ENCODE results near the gene VILL. TPM values are rescaled to one million over a fixed set of nuclear protein-coding genes. Genes with fewer than 3 reads are reported as not detected.

VILL gene
- total RNA-seq, 1 donor from 2014 or later, result 7.9 TPM

DNA sequence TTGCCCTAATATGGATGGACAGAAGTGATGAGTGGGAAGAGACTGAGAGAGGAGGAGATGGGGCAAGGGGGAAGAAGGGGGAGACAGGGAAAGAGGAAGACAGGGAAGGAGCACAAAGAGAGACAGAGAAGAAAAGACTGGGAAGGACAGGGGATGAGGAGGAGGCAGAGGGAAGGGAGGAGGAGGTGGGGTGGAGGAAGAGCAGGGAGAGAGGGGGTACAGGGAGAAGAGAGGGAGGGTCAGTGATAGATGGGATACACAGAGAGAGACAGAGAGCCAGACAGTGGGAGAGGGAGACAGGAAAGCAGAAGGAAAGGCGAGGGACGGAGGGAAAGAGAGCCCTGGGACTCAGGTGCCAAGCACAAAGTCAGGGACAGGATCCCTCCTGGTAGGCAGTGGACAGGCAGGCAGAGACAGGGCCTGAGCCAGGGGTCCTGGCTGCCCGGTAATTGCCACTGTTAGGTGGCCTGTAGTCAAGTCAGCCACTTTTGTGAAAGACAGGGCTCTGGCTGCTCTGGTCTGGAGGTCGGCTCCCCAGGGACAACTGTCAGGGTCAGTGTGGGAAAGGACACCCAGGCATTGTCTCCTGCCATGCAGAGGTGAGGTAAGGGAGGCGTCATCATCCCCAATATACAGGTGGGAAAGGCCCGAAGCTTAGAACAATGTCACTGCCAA, 9.8 kb downstream of the VILL start:
- no peak for DNase-seq (ENCODE audit: low read depth)

DNA sequence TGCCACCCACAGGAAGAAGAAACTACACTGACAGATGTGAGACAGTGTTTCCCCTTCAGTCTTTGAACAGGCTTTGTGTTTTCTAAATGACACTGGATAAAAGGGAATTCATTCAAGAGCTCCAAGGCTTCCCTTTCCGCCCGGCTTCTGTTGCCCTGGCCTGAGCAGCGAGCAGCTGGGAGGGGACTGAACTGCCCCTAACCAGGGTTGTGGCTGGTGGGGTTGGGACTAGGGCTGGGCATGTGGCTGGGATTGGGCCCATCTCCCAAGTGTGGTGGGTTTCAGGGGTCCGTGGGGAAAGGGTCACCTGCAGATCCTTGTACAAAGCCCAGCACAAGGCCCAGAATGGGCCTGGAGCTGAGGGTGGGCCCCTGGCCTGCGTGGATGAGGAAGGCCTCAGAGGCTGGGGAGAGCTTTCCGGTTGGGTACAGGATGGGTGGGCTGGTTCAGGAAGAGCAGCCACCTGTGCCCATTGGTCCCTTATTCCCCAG, 10.4 kb downstream of the VILL start:
- no peak for DNase-seq (ENCODE audit: low read depth)

DNA sequence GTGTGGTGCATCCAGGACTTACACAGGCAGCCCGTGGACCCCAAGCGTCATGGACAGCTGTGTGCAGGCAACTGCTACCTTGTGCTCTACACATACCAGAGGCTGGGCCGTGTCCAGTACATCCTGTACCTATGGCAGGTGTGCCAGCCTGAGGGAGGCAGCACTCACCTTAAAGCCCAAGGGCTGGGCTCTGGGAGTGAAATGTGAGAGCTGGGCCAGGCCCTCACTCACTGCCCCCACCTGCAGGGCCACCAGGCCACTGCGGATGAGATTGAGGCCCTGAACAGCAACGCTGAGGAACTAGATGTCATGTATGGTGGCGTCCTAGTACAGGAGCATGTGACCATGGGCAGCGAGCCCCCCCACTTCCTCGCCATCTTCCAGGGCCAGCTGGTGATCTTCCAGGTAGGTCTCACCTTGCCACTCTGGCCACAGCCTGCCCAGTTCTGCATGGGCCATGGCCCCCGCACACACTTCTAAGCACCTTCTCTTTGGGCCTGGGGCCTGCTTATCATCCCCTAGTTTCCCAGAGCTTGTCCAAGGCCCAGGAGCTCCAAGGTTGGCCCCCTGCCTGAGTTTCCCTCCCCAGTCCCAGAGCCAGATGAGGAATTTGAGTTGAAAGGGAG, 11.0 kb downstream of the VILL start:
- no peak for DNase-seq (ENCODE audit: low read depth)

DNA sequence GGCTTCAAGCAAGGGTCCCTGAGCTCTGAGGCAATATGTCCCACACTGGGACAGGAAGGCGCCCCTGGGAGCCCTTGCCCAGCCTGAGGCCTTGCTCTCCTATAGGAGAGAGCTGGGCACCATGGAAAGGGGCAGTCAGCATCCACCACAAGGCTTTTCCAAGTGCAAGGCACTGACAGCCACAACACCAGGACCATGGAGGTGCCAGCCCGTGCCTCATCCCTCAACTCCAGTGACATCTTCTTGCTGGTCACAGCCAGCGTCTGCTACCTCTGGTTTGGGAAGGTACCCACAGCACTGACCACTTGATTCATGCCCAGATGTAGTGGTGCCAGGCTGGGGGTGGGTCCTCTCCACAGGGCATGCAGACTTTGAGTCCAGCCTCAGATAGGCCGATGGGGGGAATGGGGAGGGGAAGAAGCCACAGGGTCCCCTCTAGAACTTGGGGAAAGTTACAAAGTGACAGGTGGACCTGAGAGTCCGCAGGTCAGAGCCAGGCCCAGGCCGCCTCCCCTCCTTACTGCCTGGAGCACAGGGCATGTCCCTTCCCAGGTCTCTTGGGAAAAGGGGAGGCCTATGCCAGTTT, 11.8 kb downstream of the VILL start:
- no peak for DNase-seq (ENCODE audit: low read depth)

DNA sequence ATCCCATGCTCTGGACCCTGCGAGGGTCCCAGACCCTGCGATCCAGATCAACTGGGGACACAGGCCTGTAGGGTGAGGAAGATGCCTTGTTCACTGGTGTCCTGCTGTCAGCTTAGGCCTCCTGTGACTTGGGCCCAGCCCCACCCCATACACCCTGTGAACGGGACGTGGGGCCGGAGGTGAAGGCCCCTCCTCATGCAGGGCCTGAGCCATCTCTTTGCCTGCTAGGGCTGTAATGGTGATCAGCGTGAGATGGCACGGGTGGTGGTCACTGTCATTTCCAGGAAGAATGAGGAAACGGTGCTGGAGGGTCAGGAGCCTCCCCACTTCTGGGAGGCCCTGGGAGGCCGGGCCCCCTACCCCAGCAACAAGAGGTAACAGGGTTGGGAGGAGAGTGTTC, 12.4 kb downstream of the VILL start:
- no peak for DNase-seq (ENCODE audit: low read depth)

DNA sequence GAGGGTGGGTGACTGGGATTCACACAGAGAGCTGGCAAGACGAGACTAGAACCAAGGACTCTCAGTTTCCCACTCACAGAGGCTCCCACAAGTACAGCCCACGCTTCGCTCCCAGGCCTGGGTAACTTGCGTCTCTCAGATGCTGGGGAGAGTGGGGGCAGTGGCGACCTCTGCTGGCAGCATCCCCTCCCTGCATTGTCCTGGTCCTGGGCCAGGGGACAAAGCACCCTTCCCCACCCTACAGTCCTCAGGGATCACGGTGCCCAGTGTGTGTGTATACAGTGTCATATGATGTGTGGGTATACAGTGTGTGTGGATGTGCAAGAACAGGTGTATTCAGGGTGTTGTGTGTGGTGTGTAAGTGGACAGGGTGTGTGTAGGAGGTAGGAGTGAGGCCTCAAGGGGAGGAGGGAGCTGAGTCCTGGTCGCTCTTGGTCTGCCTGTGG, 12.8 kb downstream of the VILL start:
- peak; percentile 63 for DNase-seq (ENCODE audit: low read depth)

DNA sequence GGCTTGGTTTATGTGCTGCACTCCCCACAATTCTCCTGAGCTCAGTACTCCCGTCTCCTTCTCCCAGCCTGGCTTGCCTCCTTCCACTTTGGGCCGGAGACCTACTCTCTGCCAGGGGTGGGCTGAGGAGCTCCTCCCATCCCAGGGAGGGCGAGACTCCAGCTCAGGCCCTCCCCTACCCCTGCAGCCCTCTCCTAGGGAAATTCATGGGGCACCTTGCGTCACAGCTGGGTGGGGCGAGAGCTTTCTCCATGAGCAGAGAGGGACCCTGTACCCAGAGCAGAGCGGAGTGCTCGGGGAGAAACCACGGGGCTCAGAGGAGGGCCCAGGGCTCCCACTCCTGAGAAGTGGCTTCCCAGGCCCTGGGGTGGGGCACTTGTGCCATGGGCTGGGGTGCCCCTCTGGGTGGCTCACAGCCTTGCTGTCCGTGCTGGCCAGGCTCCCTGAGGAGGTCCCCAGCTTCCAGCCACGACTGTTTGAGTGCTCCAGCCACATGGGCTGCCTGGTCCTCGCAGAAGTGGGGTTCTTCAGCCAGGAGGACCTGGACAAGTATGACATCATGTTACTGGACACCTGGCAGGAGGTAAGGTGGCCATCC, 13.3 kb downstream of the VILL start:
- no peak for DNase-seq (ENCODE audit: low read depth)

DNA sequence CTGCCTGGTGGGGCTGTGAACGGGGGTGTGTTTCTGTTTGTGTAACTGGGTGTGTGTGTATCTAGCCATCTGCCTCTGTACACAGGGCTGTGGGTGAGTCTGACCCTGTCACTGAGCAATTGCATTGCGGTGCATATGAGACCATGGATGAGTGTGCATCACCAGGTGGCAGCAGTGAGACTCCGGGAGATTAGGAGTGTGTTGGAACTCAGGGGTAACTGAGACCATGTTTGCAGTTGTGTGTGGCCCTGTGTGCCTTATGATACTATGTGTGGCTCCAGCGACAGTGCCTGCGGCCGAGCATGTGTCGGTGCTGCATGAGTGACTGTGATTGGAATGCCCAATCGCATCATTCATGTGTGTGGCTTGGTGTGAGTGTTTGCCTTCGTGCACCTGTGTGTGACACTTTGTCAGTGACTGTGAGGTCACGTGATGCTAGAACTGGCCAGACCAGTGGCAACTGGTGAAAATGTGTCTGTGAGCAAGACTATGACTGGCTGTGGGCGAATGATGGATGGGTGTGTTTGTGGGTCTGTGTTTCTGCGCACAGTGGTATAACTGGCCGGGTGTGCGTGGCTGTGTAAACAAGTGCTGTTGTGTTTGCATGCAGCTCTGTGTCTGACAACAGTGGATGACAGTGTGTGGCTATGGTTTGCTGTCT, 14.0 kb downstream of the VILL start:
- peak; percentile 79 for DNase-seq (ENCODE audit: low read depth)

DNA sequence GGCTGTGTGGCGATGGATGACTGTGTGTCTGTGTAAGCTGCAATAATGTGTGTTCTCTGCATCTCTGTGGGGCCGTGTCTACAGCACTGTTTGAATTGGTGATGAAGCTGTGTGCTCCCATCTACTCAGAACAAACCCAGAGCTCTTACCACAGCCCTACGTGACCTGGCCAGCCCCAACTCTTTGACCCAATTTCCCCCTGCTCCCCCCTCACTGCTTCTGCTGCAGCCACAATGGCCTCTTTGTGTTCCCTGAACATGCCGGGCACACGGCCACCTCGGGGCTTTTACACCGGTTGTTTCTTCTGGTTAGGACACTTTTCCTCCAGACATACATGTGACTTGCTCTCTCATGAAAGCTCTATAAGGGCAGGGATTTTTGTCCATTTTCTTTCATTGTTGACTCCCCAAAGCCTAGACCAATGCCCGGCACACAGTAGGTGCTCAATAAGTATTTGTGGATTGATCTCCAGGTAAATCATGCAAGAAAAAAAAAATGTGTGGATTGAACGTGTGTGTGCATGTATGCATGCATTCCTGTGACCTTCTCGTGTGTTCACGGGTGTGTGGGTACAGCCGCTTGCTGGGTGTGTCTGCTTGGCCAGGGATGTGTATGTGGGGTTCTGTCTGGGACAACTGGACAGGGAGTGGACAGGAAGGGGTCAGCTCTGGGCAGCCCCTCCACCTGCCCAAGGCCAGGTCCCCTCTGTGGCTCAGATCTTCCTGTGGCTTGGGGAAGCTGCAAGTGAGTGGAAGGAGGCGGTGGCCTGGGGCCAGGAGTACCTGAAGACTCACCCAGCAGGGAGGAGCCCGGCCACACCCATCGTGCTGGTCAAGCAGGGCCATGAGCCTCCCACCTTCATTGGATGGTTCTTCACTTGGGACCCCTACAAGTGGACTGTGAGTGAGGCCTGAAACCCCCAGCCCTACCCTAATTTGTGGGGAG, 14.8 kb downstream of the VILL start:
- DNase-seq (ENCODE audit: low read depth), result no peak

DNA sequence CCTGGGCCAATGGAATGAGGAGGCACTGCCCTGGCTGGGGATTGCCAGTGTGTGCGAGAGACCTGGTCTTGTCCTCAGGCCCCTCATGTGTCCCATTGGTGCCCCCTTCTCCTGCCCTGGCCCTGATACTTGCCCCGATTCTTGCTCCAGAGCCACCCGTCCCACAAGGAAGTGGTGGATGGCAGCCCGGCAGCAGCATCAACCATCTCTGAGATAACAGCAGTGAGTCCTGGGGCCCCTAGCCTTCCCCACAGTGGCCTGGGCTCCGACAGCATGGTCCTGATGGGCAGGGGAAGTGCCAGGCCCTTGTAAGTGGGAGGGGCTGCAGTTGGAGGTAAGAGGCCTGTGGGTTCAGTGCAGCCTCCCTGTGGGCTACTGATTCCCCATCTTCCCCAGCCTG, 15.4 kb downstream of the VILL start:
- no peak for DNase-seq (ENCODE audit: low read depth)

DNA sequence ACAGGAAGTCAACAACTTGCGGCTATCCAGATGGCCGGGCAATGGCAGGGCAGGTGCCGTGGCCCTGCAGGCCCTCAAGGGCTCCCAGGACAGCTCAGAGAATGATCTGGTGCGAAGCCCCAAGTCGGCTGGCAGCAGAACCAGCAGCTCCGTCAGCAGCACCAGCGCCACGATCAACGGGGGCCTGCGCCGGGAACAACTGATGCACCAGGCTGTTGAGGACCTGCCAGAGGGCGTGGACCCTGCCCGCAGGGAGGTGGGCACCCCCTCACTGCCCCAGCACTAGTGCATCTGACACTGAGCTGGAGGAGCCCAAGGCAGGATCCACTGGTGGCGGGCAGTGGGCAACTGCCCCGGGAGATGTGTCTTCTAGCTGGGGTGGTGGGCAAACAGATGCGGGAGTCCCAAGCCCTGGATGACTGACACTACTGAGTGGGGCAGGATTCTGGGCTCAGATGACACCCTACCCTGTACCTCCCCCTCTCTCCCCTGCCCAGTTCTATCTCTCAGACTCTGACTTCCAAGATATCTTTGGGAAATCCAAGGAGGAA, 15.9 kb downstream of the VILL start:
- DNase-seq (ENCODE audit: low read depth), result no peak

DNA sequence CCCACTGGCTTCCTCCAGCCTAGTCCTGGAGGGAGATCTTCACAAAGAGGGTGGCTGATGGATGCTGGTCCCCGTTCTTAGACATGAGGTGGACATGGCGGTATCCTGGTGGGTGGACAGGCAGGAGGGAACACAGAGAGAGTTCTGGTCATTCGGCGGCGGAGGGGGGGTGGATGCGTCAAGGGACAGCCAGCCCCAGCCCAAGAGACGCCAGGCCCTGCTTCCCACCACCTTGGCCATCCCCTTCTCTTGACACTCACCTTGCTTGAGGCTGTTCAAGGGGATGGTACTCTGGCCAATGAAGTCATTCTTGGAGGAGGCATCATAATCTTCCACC, 17.1 kb downstream of the VILL start:
- no peak for DNase-seq (ENCODE audit: low read depth)

DNA sequence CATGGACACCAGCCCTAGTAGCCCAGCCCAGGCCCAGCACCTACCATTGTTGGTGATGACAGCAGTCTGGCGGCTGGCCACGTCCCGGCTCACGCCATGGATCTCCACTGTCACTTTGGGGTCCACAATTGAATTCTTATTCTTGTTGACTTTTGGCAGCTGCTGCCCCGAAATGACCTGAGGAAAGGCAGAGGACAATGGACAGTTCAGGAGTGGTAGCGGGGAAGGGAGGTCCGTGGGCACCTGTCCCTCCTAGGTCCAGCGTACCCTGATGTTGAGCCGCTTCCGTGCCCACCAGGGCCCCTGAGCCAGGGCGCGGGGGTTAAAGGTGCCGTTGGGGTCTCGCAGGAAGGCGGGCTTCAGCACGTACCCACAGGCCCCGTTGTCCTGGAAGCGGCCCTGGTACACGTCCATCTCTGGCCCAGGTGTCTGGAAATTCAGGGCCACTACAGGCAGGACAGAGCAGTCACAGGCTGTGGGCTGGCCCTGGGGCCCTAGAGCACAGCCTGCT, 17.7 kb downstream of the VILL start:
- DNase-seq (ENCODE audit: low read depth), result no peak

DNA sequence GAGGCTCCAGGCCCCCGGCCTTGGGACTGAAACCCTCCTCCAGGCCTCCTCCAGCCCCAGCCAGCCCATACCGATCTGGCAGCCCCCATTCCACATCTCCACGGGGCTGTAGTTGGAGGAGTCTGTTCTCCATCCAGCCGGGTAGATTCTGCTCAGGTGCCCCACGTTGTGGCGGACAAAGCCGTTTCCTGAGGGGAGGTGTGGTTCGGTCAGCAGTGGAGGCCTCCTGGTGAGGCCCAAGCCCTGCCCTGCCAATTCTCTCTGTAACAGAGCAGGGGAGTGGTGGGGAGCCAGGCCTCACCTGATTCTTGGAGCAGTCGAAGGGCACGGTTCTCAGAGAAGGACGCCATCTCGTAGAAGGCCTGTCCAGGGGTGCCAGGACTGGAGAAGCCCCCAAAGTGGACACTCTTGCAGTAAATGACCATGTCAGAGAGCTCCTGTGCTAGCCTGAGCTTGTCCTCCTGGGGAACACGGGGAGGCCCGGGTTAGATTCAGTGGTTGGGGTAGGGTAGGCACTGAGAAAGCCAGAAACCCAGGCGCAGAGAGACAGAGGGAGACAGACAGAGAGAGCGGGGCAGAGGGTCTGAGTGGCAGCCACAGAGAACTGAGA, 18.5 kb downstream of the VILL start:
- DNase-seq (ENCODE audit: low read depth), result no peak

DNA sequence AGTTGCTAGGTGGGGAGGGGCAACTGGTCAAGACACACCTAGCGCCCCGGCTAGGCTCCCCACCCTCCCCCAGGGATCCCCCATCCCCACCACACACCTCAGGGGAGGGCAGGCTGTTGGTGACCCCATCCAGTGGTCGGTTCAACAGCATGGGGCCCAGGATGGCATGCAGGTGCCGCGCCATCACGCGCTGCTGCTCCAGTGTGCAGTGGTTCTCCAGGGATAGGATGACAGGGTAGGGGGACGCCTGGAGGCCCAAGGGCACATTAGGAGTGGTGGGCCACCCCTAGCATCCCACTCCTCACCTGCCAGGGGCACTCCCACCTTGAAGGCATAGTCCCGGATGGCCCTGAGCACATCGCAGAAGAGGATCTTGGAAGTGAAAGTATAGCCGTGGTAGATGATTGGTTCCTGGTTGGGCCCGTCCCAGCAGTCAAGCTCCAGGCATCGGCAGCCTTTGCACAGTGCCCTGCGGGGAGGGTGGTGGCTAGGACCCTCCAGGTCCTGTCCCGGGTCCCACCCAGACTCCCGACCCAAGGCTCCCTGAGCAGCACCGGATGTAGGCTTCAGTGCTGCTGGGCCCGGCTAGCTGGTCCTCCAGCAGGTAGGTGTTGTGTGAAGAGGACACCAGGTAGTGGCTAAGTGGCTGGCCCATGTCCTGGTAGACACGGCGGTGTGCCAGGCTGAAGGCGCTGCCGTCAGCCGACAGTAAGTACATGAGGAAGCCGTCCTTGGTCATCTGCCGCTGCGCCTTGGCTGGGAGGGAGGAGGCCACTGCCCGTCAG, 19.4 kb downstream of the VILL start:
- DNase-seq (ENCODE audit: low read depth), result no peak

DNA sequence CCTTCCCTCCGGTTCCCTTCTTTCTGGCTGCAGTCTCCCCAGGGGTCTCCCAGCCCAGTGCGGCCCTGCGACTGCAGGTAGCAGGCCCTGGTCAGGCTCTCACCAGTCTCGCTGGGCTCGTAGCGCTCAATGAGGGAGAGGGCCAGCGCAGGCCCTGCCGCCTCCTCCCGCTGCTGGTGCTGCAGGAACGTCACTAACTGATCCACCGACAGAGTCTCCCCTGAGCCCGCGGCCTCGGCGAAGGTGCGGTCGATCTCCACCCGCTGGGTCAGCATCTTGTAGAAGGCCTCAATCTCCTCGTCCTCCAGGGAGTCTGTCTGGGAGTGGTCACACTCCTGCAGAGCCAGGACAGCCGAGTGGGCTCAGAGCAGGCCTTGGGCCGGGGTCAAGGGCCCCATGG, 20.5 kb downstream of the VILL start:
- no peak for DNase-seq (ENCODE audit: low read depth)

DNA sequence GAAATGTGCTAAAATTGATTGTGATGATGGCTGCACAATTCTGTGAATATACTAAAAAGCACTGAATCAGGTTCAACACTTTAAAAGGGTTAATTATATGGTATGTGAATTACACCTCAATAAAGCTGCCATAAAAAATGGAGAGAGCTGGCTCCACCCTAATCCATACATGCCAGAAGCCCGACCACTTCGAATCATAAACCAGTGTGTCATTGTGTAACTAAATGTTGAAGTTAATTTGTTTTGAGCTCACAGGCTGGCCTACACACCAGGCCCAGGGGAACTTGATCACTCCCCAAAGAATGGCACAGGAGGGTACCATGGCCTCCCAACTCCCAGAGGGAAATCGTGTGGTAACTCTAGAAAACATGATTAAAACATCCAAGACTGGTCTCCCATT, 24.9 kb downstream of the VILL start:
- DNase-seq (ENCODE audit: low read depth), result no peak

DNA sequence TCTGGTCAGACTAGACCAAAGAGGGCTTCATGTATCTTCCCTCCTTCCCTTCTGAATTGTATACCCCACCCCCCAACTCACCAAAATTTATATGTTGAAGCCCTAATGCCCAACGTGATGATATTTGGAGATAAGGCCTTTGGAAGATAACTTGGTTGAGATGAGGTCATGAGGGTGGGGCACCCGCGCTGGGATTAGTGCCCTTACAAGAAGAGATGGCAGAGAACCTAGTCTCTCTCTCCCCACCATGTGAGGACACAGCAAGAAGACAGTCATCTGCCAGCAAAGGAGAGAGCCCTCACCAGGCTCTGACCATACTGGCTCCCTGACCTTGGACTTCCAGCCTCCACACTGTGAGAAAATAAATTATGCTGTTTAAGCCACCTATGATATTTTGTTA, 25.4 kb downstream of the VILL start:
- DNase-seq (ENCODE audit: low read depth), result no peak

DNA sequence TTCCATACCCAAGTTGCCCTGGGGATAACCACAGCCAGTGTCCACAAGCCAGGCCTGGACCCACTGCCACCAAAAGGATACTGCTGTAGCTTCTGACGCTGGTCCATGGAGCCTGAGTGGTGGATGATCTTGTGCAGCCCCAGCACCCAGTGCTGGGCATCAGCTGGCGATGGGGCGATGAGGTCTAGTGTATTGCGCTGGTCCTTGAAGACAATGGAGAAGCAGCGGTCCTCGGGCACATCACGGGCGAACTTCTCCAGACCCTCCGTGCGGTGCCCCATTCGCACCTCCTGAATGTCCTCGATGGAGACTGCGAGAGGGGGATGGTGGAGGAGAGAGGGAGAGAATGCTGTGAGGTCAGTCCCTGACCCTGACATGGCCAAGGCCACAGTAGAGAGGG, 25.8 kb downstream of the VILL start:
- no peak for DNase-seq (ENCODE audit: low read depth)
